ENCODE data around the gene ABCC1.

GRCh38 chr16:16067127-16067526 is 117.7 kb downstream of the ABCC1 start:
- no peak for TF ChIP-seq CTCF (IDR thresholded peaks at IDR 0.05; ENCODE audit: low read length)
- TF ChIP-seq EZH2 (IDR thresholded peaks at IDR 0.05; ENCODE audit: borderline replicate concordance, low read length), result no peak
